Measurements from ENCODE around the gene VPS35L. TPM values are rescaled to one million over a fixed set of nuclear protein-coding genes. Genes with fewer than 3 reads are reported as not detected.

VPS35L gene
- total and polyA plus RNA-seq, 2 donors (not counting 1 experiment from before 2014, with no cell fraction given): 17.5 to 62.1 TPM

GRCh38 chr16:19588661-19589060 lies 33.2 kb downstream of the VPS35L start:
- no peaks in the 10 kb centered on the region for H3K79me2 ChIP-seq (ENCODE audit: control insufficient read depth, insufficient read depth, low read length)
- H3K27me3 Mint-ChIP-seq: no peaks in the 10 kb centered on the region
- TF ChIP-seq EZH2 (IDR thresholded peaks at IDR 0.05; ENCODE audit: borderline replicate concordance, insufficient read depth, low read depth, low read length, poor library complexity, severe bottlenecking) (no peak), CTCF (IDR thresholded peaks at IDR 0.05) (no peak)
- POLR2A ChIA-PET: interaction anchor here (0.6 kb wide), 1 partner anchor 8 kb away, joined by 3 read pairs; no protein-coding TSS in a partner anchor
- CTCF ChIA-PET: no interaction called here
- DNase-seq: no peak
- H3K27ac Mint-ChIP-seq: no peak overlapping the region
- H3K36me3 ChIP-seq (replicated peaks in 1 of 2; ENCODE audit: control extremely low read depth in 1 of 2, control insufficient read depth in 1 of 2, extremely low read depth in 1 of 2, insufficient read depth in 2 of 2, low read length in 1 of 2): peaks cover 2 to 26% of the 10 kb centered on the region in 2 experiments
- ATAC-seq (ENCODE audit: low read depth): no peak
- H2AFZ ChIP-seq (ENCODE audit: insufficient read depth, low read depth, low read length, poor library complexity, severe bottlenecking): no peak overlapping the region
- H4K20me1 ChIP-seq (ENCODE audit: control insufficient read depth, insufficient read depth, low read length, poor library complexity, severe bottlenecking): no peaks in the 10 kb centered on the region
- H3K9me3 ChIP-seq (ENCODE audit: control extremely low read depth in 1 of 3, control insufficient read depth in 2 of 3, insufficient read depth in 1 of 3, low read length in 2 of 3): no peaks in the 10 kb centered on the region
- H3K27ac ChIP-seq (ENCODE audit: low read length in 2 of 2): no peak overlapping the region
- no peak overlapping the region for H3K4me2 ChIP-seq (replicated peaks; ENCODE audit: low read depth, low read length, poor library complexity, severe bottlenecking)
- H3K27me3 ChIP-seq (replicated peaks in 1 of 4; ENCODE audit: control extremely low read depth in 1 of 4, control insufficient read depth in 3 of 4, insufficient read depth in 4 of 4, low read length in 3 of 4): no peaks in the 10 kb centered on the region
- no peak overlapping the region for H3K4me3 ChIP-seq (ENCODE audit: control extremely low read depth in 1 of 5, extremely low read depth in 1 of 5, insufficient read depth in 1 of 5, low read depth in 2 of 5, low read length in 4 of 5)
- peaks cover 0 to 3% of the 10 kb centered on the region in 2 donors for H3K4me1 ChIP-seq (ENCODE audit: control insufficient read depth in 2 of 2, insufficient read depth in 2 of 2, low read length in 2 of 2)
- no peak overlapping the region for H3K9ac ChIP-seq (ENCODE audit: low read length)
- WGBS (ENCODE audit: insufficient coverage): no CpG with 5 or more reads among the region's 5 CpGs
- no peaks in the 10 kb centered on the region for H3K9me3 Mint-ChIP-seq (ENCODE audit: insufficient read depth)
- intact Hi-C loops (cut with micrococcal nuclease): no loop called here
- H3K4me3 Mint-ChIP-seq: no peak overlapping the region
- peaks cover 9% of the 10 kb centered on the region for H3K4me1 Mint-ChIP-seq

GRCh38 chr16:19589106-19589505 lies 33.6 kb downstream of the VPS35L start:
- peaks cover 4% of the 10 kb centered on the region for H3K4me1 Mint-ChIP-seq
- no peak for ATAC-seq (ENCODE audit: low read depth)
- no peaks in the 10 kb centered on the region for H3K9me3 Mint-ChIP-seq (ENCODE audit: insufficient read depth)
- no peaks in the 10 kb centered on the region for H3K27me3 Mint-ChIP-seq
- H3K27ac ChIP-seq (ENCODE audit: low read length in 2 of 2): no peak overlapping the region
- ChIA-PET CTCF (no interaction called here), POLR2A (no interaction called here)
- no peak overlapping the region for H3K9ac ChIP-seq (ENCODE audit: low read length)
- H3K4me1 ChIP-seq (ENCODE audit: control insufficient read depth in 2 of 2, insufficient read depth in 2 of 2, low read length in 2 of 2): no peaks in the 10 kb centered on the region
- no peak for DNase-seq
- H3K4me3 ChIP-seq (ENCODE audit: control extremely low read depth in 1 of 5, extremely low read depth in 1 of 5, insufficient read depth in 1 of 5, low read depth in 2 of 5, low read length in 4 of 5): no peak overlapping the region
- no peaks in the 10 kb centered on the region for H4K20me1 ChIP-seq (ENCODE audit: control insufficient read depth, insufficient read depth, low read length, poor library complexity, severe bottlenecking)
- intact Hi-C loops (cut with micrococcal nuclease): no loop called here
- H3K4me3 Mint-ChIP-seq: no peak overlapping the region
- no peaks in the 10 kb centered on the region for H3K9me3 ChIP-seq (ENCODE audit: control extremely low read depth in 1 of 3, control insufficient read depth in 2 of 3, insufficient read depth in 1 of 3, low read length in 2 of 3)
- H3K36me3 ChIP-seq (replicated peaks in 1 of 2; ENCODE audit: control extremely low read depth in 1 of 2, control insufficient read depth in 1 of 2, extremely low read depth in 1 of 2, insufficient read depth in 2 of 2, low read length in 1 of 2): peaks cover 2 to 24% of the 10 kb centered on the region in 2 experiments
- no peak overlapping the region for H3K4me2 ChIP-seq (replicated peaks; ENCODE audit: low read depth, low read length, poor library complexity, severe bottlenecking)
- no peak overlapping the region for H2AFZ ChIP-seq (ENCODE audit: insufficient read depth, low read depth, low read length, poor library complexity, severe bottlenecking)
- WGBS (ENCODE audit: insufficient coverage): 100% methylated on average over 1 of the region's 5 CpGs
- TF ChIP-seq EZH2 (IDR thresholded peaks at IDR 0.05; ENCODE audit: borderline replicate concordance, insufficient read depth, low read depth, low read length, poor library complexity, severe bottlenecking) (no peak), CTCF (IDR thresholded peaks at IDR 0.05) (no peak)
- H3K79me2 ChIP-seq (ENCODE audit: control insufficient read depth, insufficient read depth, low read length): no peaks in the 10 kb centered on the region
- H3K27ac Mint-ChIP-seq: no peak overlapping the region
- H3K27me3 ChIP-seq (replicated peaks in 1 of 4; ENCODE audit: control extremely low read depth in 1 of 4, control insufficient read depth in 3 of 4, insufficient read depth in 4 of 4, low read length in 3 of 4): no peaks in the 10 kb centered on the region
